H1 (cell line): ENCODE measurements around the gene CCDC12. TPM values are rescaled to one million over a fixed set of nuclear protein-coding genes. Genes with fewer than 3 reads are reported as not detected.

Experiments
- CTCF ChIA-PET: fragments of 300-600 bp; sonication (Branson Sonifier 250); formaldehyde crosslinking; loops from one replicate; lab custom pipeline; 2021; ENCODE audit not compliant: partially characterized antibody; lab: Charles Lee
- POLR2A ChIA-PET: fragments of 300-600 bp; sonication (Branson Sonifier 250); formaldehyde crosslinking; loops from one replicate; lab custom pipeline; 2021; ENCODE audit warnings: inconsistent platforms; ENCODE audit not compliant: partially characterized antibody; lab: Charles Lee
- DNase-seq, 2 experiments: peaks; one replicate each; pipeline versions ENCODE4 v3.0.0 to v3.0.0-alpha.2; 2010 to 2022; ENCODE audit warnings: low spot score in 2 of 2, low read depth in 1 of 2, mixed read lengths in 1 of 2
- FAIRE-seq: peaks from 2 replicates; lab custom pipeline; 2011; peaks lifted over from hg19 to GRCh38; lab: Jason Lieb, UNC
- H2AFZ ChIP-seq: 2 replicates; pipeline ENCODE4 v1.8.1; 2012; ENCODE audit warnings: low read length, inconsistent platforms
- H2AK5ac ChIP-seq: 2 replicates; pipeline ENCODE4 v1.6.1; 2013; ENCODE audit warnings: low read depth, low read length
- H2BK120ac ChIP-seq: replicated peaks from 2 replicates; pipeline ENCODE3; 2013; ENCODE audit warnings: low read depth, low read length, inconsistent platforms
- H2BK12ac ChIP-seq: 2 replicates; pipeline ENCODE4 v1.6.1; 2013; ENCODE audit warnings: low read depth, low read length
- H2BK15ac ChIP-seq: 2 replicates; pipeline ENCODE4 v1.6.1; 2013; ENCODE audit warnings: low read length
- H2BK20ac ChIP-seq: 2 replicates; pipeline ENCODE4 v1.6.1; 2013; ENCODE audit warnings: low read length
- H2BK5ac ChIP-seq: 2 replicates; pipeline ENCODE4 v1.6.1; 2013; ENCODE audit warnings: low read depth, low read length
- H3K14ac ChIP-seq: 2 replicates; pipeline ENCODE4 v1.6.1; 2013; ENCODE audit warnings: inconsistent platforms; ENCODE audit not compliant: insufficient read length
- H3K18ac ChIP-seq: 2 replicates; pipeline ENCODE4 v1.6.1; 2013; ENCODE audit warnings: low read length; ENCODE audit errors: extremely low read depth
- H3K23ac ChIP-seq: 2 replicates; pipeline ENCODE4 v1.6.1; 2013; ENCODE audit warnings: inconsistent platforms; ENCODE audit not compliant: insufficient read length
- H3K23me2 ChIP-seq: 2 replicates; pipeline ENCODE4 v1.6.1; 2013; ENCODE audit warnings: low read depth, low read length
- H3K27ac ChIP-seq: 2 replicates; pipeline ENCODE4 v1.6.1; 2011; ENCODE audit warnings: low read depth, low read length, inconsistent platforms
- H3K27me3 ChIP-seq, 4 experiments: replicated peaks in 1 of 4; 1 replicate in 1 of 4; 2 replicates in 3 of 4; pipeline versions ENCODE4 v1.6.1 to v1.8.1; 2011 to 2013; ENCODE audit warnings: low read length in 3 of 4, mild to moderate bottlenecking in 3 of 4, inconsistent platforms in 2 of 4, mixed read lengths in 2 of 4, moderate library complexity in 1 of 4; ENCODE audit not compliant: control insufficient read depth in 3 of 4, insufficient read depth in 3 of 4; ENCODE audit errors: extremely low read depth in 1 of 4
- H3K36me3 ChIP-seq, 4 experiments: 2 replicates each; pipeline versions ENCODE4 v1.6.1 to v1.8.1; 2011 to 2013; ENCODE audit warnings: mild to moderate bottlenecking in 4 of 4, low read length in 3 of 4, moderate library complexity in 2 of 4, control low read depth in 1 of 4, inconsistent platforms in 1 of 4; ENCODE audit not compliant: insufficient read depth in 4 of 4, control insufficient read depth in 2 of 4
- H3K4ac ChIP-seq: replicated peaks from 2 replicates; pipeline ENCODE3; 2013; ENCODE audit warnings: low read length, low read depth, mixed read lengths, inconsistent platforms; ENCODE audit not compliant: insufficient read length
- H3K4me1 ChIP-seq, 4 experiments: replicated peaks in 1 of 4; 1 replicate in 1 of 4; 2 replicates in 3 of 4; pipeline versions ENCODE4 v1.6.1 to v1.8.1; 2011 to 2013; ENCODE audit warnings: low read length in 3 of 4, inconsistent platforms in 2 of 4, mixed read lengths in 1 of 4; ENCODE audit not compliant: insufficient read depth in 4 of 4, control insufficient read depth in 3 of 4
- H3K4me2 ChIP-seq, 2 experiments: 2 replicates each; pipeline versions ENCODE4 v1.6.1 to v1.8.1; 2011 to 2013; ENCODE audit warnings: low read depth in 2 of 2, low read length in 2 of 2, control low read depth in 1 of 2, inconsistent platforms in 1 of 2, mild to moderate bottlenecking in 1 of 2; ENCODE audit not compliant: insufficient read depth in 1 of 2
- H3K4me3 ChIP-seq, 4 experiments: fragments of 200-600, 300-600 bp in 1 of 4; sonication (generic), shearing (Covaris generic), sonication (Bioruptor Twin) in 1 of 4; 2 replicates each; pipeline versions ENCODE4 v1.5.1 to v1.8.1; 2011 to 2016; ENCODE audit warnings: low read length in 4 of 4, low read depth in 3 of 4, control low read depth in 2 of 4, inconsistent platforms in 2 of 4, mild to moderate bottlenecking in 2 of 4, mixed read lengths in 1 of 4, moderate library complexity in 1 of 4; ENCODE audit not compliant: insufficient read depth in 2 of 4; ENCODE audit errors: extremely low read depth in 1 of 4
- H3K56ac ChIP-seq: replicated peaks from 2 replicates; pipeline ENCODE3; 2013; ENCODE audit warnings: low read depth, mild to moderate bottlenecking, mixed read lengths, low read length, inconsistent platforms; ENCODE audit not compliant: insufficient read length
- H3K79me1 ChIP-seq: 2 replicates; pipeline ENCODE4 v1.6.1; 2013; ENCODE audit warnings: low read depth, low read length, control low read depth
- H3K79me2 ChIP-seq, 2 experiments: 2 replicates each; pipeline versions ENCODE4 v1.6.1 to v1.8.1; 2012 to 2013; ENCODE audit warnings: low read length in 2 of 2, mild to moderate bottlenecking in 2 of 2, inconsistent platforms in 1 of 2; ENCODE audit not compliant: insufficient read depth in 2 of 2, control insufficient read depth in 1 of 2
- H3K9ac ChIP-seq, 4 experiments: replicated peaks in 1 of 4; 1 replicate in 1 of 4; 2 replicates in 3 of 4; pipeline versions ENCODE4 v1.6.1 to v1.8.1; 2011 to 2013; ENCODE audit warnings: low read depth in 3 of 4, low read length in 3 of 4, control low read depth in 2 of 4, mild to moderate bottlenecking in 2 of 4, moderate library complexity in 2 of 4, inconsistent platforms in 1 of 4; ENCODE audit errors: extremely low read depth in 1 of 4
- H3K9me3 ChIP-seq, 2 experiments: 2 replicates each; pipeline versions ENCODE4 v1.6.1 to v1.8.1; 2012 to 2013; ENCODE audit warnings: mild to moderate bottlenecking in 2 of 2, moderate library complexity in 2 of 2, control low read depth in 1 of 2, inconsistent platforms in 1 of 2, low read depth in 1 of 2, low read length in 1 of 2, mixed read lengths in 1 of 2; ENCODE audit not compliant: insufficient read depth in 2 of 2
- H4K20me1 ChIP-seq, 2 experiments: replicated peaks in 1 of 2; 2 replicates each; pipeline versions ENCODE3 to v1.8.1; 2011 to 2013; ENCODE audit warnings: inconsistent platforms in 2 of 2, low read length in 2 of 2, mild to moderate bottlenecking in 1 of 2; ENCODE audit not compliant: insufficient read depth in 2 of 2, control insufficient read depth in 1 of 2
- H4K5ac ChIP-seq: 2 replicates; pipeline ENCODE4 v1.6.1; 2013; ENCODE audit warnings: low read length, low read depth, mixed read lengths, inconsistent platforms; ENCODE audit not compliant: insufficient read length
- H4K8ac ChIP-seq: 2 replicates; pipeline ENCODE4 v1.8.0; 2013; ENCODE audit warnings: mild to moderate bottlenecking, moderate library complexity, low read length, inconsistent platforms; ENCODE audit not compliant: insufficient read depth; ENCODE audit errors: extremely low read depth
- H4K91ac ChIP-seq: replicated peaks from 2 replicates; pipeline ENCODE3; 2013; ENCODE audit warnings: low read length, mixed read lengths, inconsistent platforms; ENCODE audit not compliant: insufficient read length
- ASH2L ChIP-seq: fragments of 200-600, 300-600 bp; sonication (generic); IDR thresholded peaks from one replicate; pipeline ENCODE4 v1.7.1; 2017; ENCODE audit warnings: low read length
- BCL11A ChIP-seq, 2 experiments: IDR thresholded peaks; one replicate each; pipeline ENCODE4 v1.6.1; 2011; ENCODE audit warnings: low read depth in 2 of 2, low read length in 2 of 2, mild to moderate bottlenecking in 2 of 2
- CHD1 ChIP-seq: IDR thresholded peaks from 2 replicates; pipeline ENCODE4 v1.6.1; 2012; ENCODE audit warnings: low read depth, low read length, improper control_type of control experiment
- CHD2 ChIP-seq: IDR thresholded peaks from 2 replicates; pipeline ENCODE4 v1.6.1; 2012; ENCODE audit warnings: low read length, improper control_type of control experiment
- EP300 ChIP-seq, 2 experiments: IDR thresholded peaks; 1 replicate in 1 of 2; 2 replicates in 1 of 2; pipeline ENCODE4 v1.6.1; 2011 to 2012; ENCODE audit warnings: low read depth in 2 of 2, low read length in 2 of 2, mild to moderate bottlenecking in 2 of 2, borderline replicate concordance in 1 of 2, inconsistent platforms in 1 of 2, moderate library complexity in 1 of 2
- EZH2 ChIP-seq: fragments of 200-600 bp; sonication (generic); IDR thresholded peaks from 2 replicates; pipeline ENCODE4 v1.7.1; 2012; ENCODE audit warnings: low read depth, mild to moderate bottlenecking, moderate library complexity, low read length, inconsistent platforms; ENCODE audit not compliant: severe bottlenecking
- HDAC2 ChIP-seq, 2 experiments: fragments of 300-600 bp in 1 of 2; sonication (generic) in 1 of 2; IDR thresholded peaks; 2 replicates each; pipeline ENCODE4 v1.6.1; 2011 to 2012; ENCODE audit warnings: low read depth in 2 of 2, low read length in 2 of 2, mild to moderate bottlenecking in 2 of 2, moderate library complexity in 2 of 2, borderline replicate concordance in 1 of 2, inconsistent platforms in 1 of 2
- KDM4A ChIP-seq: IDR thresholded peaks from one replicate; pipeline ENCODE4 v1.7.1; 2012; ENCODE audit warnings: low read depth, mild to moderate bottlenecking, moderate library complexity, low read length, inconsistent platforms; ENCODE audit not compliant: severe bottlenecking
- KDM5A ChIP-seq: fragments of 200-600 bp; IDR thresholded peaks from 2 replicates; pipeline ENCODE4 v1.7.1; 2012; ENCODE audit warnings: mild to moderate bottlenecking, low read length, inconsistent platforms, mixed read lengths
- RXRA ChIP-seq: IDR thresholded peaks from 2 replicates; pipeline ENCODE4 v1.6.1; 2011; ENCODE audit warnings: low read depth, mild to moderate bottlenecking, low read length, moderate library complexity; ENCODE audit not compliant: insufficient read depth
- SIRT6 ChIP-seq: IDR thresholded peaks from one replicate; pipeline ENCODE4 v1.7.1; 2012; ENCODE audit warnings: low read length, inconsistent platforms
- SP4 ChIP-seq: IDR thresholded peaks from 2 replicates; pipeline ENCODE4 v1.6.1; 2012; ENCODE audit warnings: low read length, inconsistent platforms
- SUZ12 ChIP-seq: fragments of 200-600 bp; sonication (generic); IDR thresholded peaks from 2 replicates; pipeline ENCODE4 v1.6.1; 2012; ENCODE audit warnings: mild to moderate bottlenecking, inconsistent platforms, low read length, moderate library complexity, mixed read lengths
- TAF1 ChIP-seq: IDR thresholded peaks from 2 replicates; pipeline ENCODE4 v1.6.1; 2011; ENCODE audit warnings: mild to moderate bottlenecking, low read depth, low read length
- WGBS, 2 experiments: shearing (Covaris generic) in 1 of 2; methylation state at CpG; one replicate each; pipeline versions ENCODE4 v1.1.6 to v1.1.7; 2013 to 2015; ENCODE audit warnings: low lambda C conversion rate in 2 of 2, mixed read lengths in 2 of 2, inconsistent platforms in 1 of 2, low coverage in 1 of 2, missing lambda C conversion rate in 1 of 2; ENCODE audit not compliant: insufficient replicate concordance in 2 of 2, insufficient coverage in 1 of 2, insufficient read length in 1 of 2; ENCODE audit errors: extremely low coverage in 1 of 2, missing lambda C conversion rate in 1 of 2; 5-methylcytosine and 5-hydroxymethylcytosine counted together
- polyA plus RNA-seq, 7 experiments: library from polyadenylated mRNA; depleted of rRNA in 3 of 7; stranded (reverse) in 5 of 7; unstranded in 2 of 7; fragments of >200 nt in 5 of 7; fragments of 200-250 nt in 2 of 7; gene quantifications; 1 replicate in 5 of 7; 2 replicates in 1 of 7; 4 replicates in 1 of 7; pipeline versions ENCODE4 v1.2.1 to v1.2.3, GENCODE V29; 2011 to 2013; ENCODE audit warnings: missing spikeins in 2 of 7, mixed read lengths in 2 of 7
- total RNA-seq: library from RNA; stranded (reverse); fragmentation: NEBNext Ultra II Directional; extraction: Animal tissue kit (Norgen Biotek cat#: 25700); gene quantifications from 2 replicates; pipeline ENCODE4 v1.2.1, GENCODE V29; 2021

The CCDC12 gene
- total and polyA plus RNA-seq, 2 of the 8 experiments (the other 6 are each of a cell fraction or from before 2014, with no cell fraction given), result 29.5 to 41.3 TPM

DNA sequence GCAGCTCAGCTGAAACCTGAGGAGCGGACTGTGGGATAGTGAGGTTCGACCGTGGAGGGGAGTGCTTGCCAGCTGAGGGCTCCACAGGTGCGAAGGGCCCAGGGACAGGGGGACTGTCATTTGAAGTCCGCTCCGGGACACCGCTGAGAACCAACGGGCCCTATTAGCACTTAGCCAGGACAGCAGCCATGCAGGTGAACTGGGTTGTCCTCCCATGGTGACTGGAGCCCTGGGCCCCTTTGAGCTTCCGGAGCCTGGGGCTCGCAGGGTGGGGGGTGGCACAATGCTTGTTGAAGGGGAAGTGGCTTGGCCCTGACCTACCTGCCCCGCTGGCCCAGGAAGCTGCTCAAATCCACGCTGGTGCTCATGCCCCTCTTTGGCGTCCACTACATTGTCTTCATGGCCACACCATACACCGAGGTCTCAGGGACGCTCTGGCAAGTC is 74.3 kb downstream of the CCDC12 start:
- Histone ChIP-seq H3K14ac (no peak overlapping the region), H2AK5ac (no peak overlapping the region), H4K8ac (no peak overlapping the region; the same call in 1 of the 2 replicates), H3K79me2 (no peaks in the 10 kb centered on the region), H3K79me1 (no peaks in the 10 kb centered on the region), H3K9me3 (no peaks in the 10 kb centered on the region), H4K5ac (no peak overlapping the region), H3K4me1 (peaks cover 0 to 7% (median 2%) of the 10 kb centered on the region in 4 experiments; a peak in 4 of 7 replicates), H3K18ac (no peak overlapping the region), H2BK12ac (no peak overlapping the region), H2AFZ (no peak overlapping the region), H2BK15ac (no peak overlapping the region), H3K36me3 (no peaks in the 10 kb centered on the region), H2BK20ac (no peak overlapping the region), H2BK5ac (no peak overlapping the region), H3K23ac (no peak overlapping the region), H3K27ac (no peak overlapping the region), H3K4ac (no peak overlapping the region), H3K9ac (no peak overlapping the region), H3K4me2 (no peak overlapping the region), H3K23me2 (peaks cover 5% of the 10 kb centered on the region; the same call in 1 of the 2 replicates), H2BK120ac (no peak overlapping the region), H4K91ac (no peak overlapping the region), H3K4me3 (no peak overlapping the region), H3K56ac (no peak overlapping the region), H4K20me1 (peaks cover 0 to 2% of the 10 kb centered on the region in 2 experiments), H3K27me3 (peaks cover 0 to 22% (median 19%) of the 10 kb centered on the region in 4 experiments; a peak in 5 of 7 replicates)
- ChIA-PET POLR2A (interaction anchor here (1.0 kb wide), 1 partner anchor 20 kb away, joined by 3 read pairs; no protein-coding TSS in a partner anchor), CTCF (interaction anchor here (0.9 to 13.3 kb wide), 7 partner anchors 13 to 413 kb away, joined by 3 to 91 read pairs (median 4); no protein-coding TSS in a partner anchor)
- WGBS, 2 experiments, result 95% methylated on average over 15 of the region's 15 CpGs; no CpG with 5 or more reads in 1 of the 2 experiments
- DNase-seq (no peak), FAIRE-seq (no peak)
- no peak for TF ChIP-seq HDAC2 (IDR thresholded peaks at IDR 0.05; ENCODE audit: borderline replicate concordance in 1 of 2, low read depth in 2 of 2, low read length in 2 of 2)
- TF ChIP-seq SIRT6, result no peak
- no peak for TF ChIP-seq EP300 (IDR thresholded peaks at IDR 0.05; ENCODE audit: borderline replicate concordance in 1 of 2, low read depth in 2 of 2, low read length in 2 of 2)
- TF ChIP-seq TAF1, result no peak
- no peak for TF ChIP-seq SUZ12
- no peak for TF ChIP-seq ASH2L
- no peak for TF ChIP-seq RXRA
- TF ChIP-seq SP4, result no peak
- no peak for TF ChIP-seq CHD2
- no peak for TF ChIP-seq KDM4A
- no peak for TF ChIP-seq EZH2
- TF ChIP-seq KDM5A, result no peak
- TF ChIP-seq CHD1, result no peak
- no peak for TF ChIP-seq BCL11A (IDR thresholded peaks at IDR 0.05; ENCODE audit: low read depth in 2 of 2, low read length in 2 of 2)
